ENCODE results near the gene CCDC51. TPM values are rescaled to one million over a fixed set of nuclear protein-coding genes. Genes with fewer than 3 reads are reported as not detected.

CCDC51 gene
- total and polyA plus RNA-seq, 2 of the 13 experiments (the other 11 are each of a cell fraction or from before 2014, with no cell fraction given), result 18.1 to 29.4 TPM

GRCh38 chr3:48432411-48433371 lies 7.2 kb downstream of the CCDC51 start (continued):
- TF ChIP-seq ZNF687 (CRISPR knock-in tag; IDR thresholded peaks at IDR 0.05) (peak; percentile 63), BCL3 (CRISPR knock-in tag; IDR thresholded peaks at IDR 0.05) (no peak), MAF1 (CRISPR knock-in tag; IDR thresholded peaks at IDR 0.05; ENCODE audit: borderline replicate concordance) (no peak), RAD21 (CRISPR knock-in tag; IDR thresholded peaks at IDR 0.05) (peak; percentile 17; the same call in 1 of the 2 replicates), PHF8 (CRISPR knock-in tag; IDR thresholded peaks at IDR 0.05) (0 out of 2 replicates have a peak, but pooled peaks have one; percentile 2), CTCF (CRISPR knock-in tag; IDR thresholded peaks at IDR 0.05) (peak; percentile 48), POLR2A (IDR thresholded peaks at IDR 0.05; ENCODE audit: insufficient read depth in 1 of 2, low read depth in 2 of 2, low read length in 2 of 2) (0 out of 4 replicates have a peak, but pooled peaks of 1 of the 2 experiments have one; percentile 30), EEA1 (CRISPR knock-in tag; IDR thresholded peaks at IDR 0.05; ENCODE audit: borderline replicate concordance) (0 out of 2 replicates have a peak, but pooled peaks have one; percentile 26), HIC2 (CRISPR knock-in tag; IDR thresholded peaks at IDR 0.05; ENCODE audit: low read depth) (peak; percentile 62; the same call in 1 of the 2 replicates), ZFY (CRISPR knock-in tag; IDR thresholded peaks at IDR 0.05) (0 out of 2 replicates have a peak, but pooled peaks have one; percentile 34), ZNF550 (CRISPR knock-in tag; IDR thresholded peaks at IDR 0.05; ENCODE audit: borderline replicate concordance) (no peak), ETV5 (CRISPR knock-in tag; IDR thresholded peaks at IDR 0.05; ENCODE audit: borderline replicate concordance) (0 out of 2 replicates have a peak, but pooled peaks have one; percentile 16), ZNF83 (CRISPR knock-in tag; IDR thresholded peaks at IDR 0.05; ENCODE audit: borderline replicate concordance) (0 out of 2 replicates have a peak, but pooled peaks have one; percentile 21), THAP7 (CRISPR knock-in tag; IDR thresholded peaks at IDR 0.05) (no peak), MEIS1 (CRISPR knock-in tag; IDR thresholded peaks at IDR 0.05; ENCODE audit: borderline replicate concordance) (0 out of 2 replicates have a peak, but pooled peaks have one; percentile 35), CENPT (CRISPR knock-in tag; IDR thresholded peaks at IDR 0.05; ENCODE audit: low read depth) (no peak), ZMYM3 (CRISPR knock-in tag; IDR thresholded peaks at IDR 0.05) (peak; percentile 63), NFYC (CRISPR knock-in tag; IDR thresholded peaks at IDR 0.05) (no peak)

Data from HepG2 (cell line).